Eye (tissue), 1 donor: ENCODE measurements around the gene SLC27A4.

ENCODE experiments used
- DNase-seq: peaks from one replicate; pipeline ENCODE4 v3.0.0-alpha.2; 2015

The SLC27A4 gene

GRCh38 chr9:128369024-128369706, 28.8 kb downstream of the SLC27A4 start:
- DNase-seq = no peak

- no peak for DNase-seq
Observed at GRCh38 chr9:128370367-128370751, 30.0 kb downstream of the SLC27A4 start.

- DNase-seq = peak; percentile 98
Observed at GRCh38 chr9:128370752-128371629, 30.7 kb downstream of the SLC27A4 start, which contains the start of gene URM1. TSS of gene URM1 (plus strand) at chr9:128371374. CDS start at chr9:128371381, 7 bp downstream.

- DNase-seq = no peak
Observed at GRCh38 chr9:128371630-128372117, 31.3 kb downstream of the SLC27A4 start.

GRCh38 chr9:128372188-128372641, 31.9 kb downstream of the SLC27A4 start:
- DNase-seq = no peak

GRCh38 chr9:128372784-128373183, 32.5 kb downstream of the SLC27A4 start:
- DNase-seq = no peak

GRCh38 chr9:128374221-128374675, 33.9 kb downstream of the SLC27A4 start:
- no peak for DNase-seq

- DNase-seq = no peak
Observed at GRCh38 chr9:128375865-128376264, 35.5 kb downstream of the SLC27A4 start.

- no peak for DNase-seq
Observed at GRCh38 chr9:128382261-128382660, 41.9 kb downstream of the SLC27A4 start.

GRCh38 chr9:128383007-128383753, 42.9 kb downstream of the SLC27A4 start:
- peak; percentile 81 for DNase-seq

GRCh38 chr9:128383791-128384190, 43.5 kb downstream of the SLC27A4 start:
- DNase-seq = peak; percentile 22

- DNase-seq = no peak
Observed at GRCh38 chr9:128384801-128385495, 44.6 kb downstream of the SLC27A4 start.

GRCh38 chr9:128385496-128386460, 45.5 kb downstream of the SLC27A4 start:
- peak; percentile 38 for DNase-seq

GRCh38 chr9:128388150-128388549, 47.8 kb downstream of the SLC27A4 start:
- no peak for DNase-seq

GRCh38 chr9:128389395-128390149, 49.2 kb downstream of the SLC27A4 start:
- peak; percentile 15 for DNase-seq

GRCh38 chr9:128390150-128390812, 50.0 kb downstream of the SLC27A4 start:
- no peak for DNase-seq

- DNase-seq = no peak
Observed at GRCh38 chr9:128390813-128391711, 50.7 kb downstream of the SLC27A4 start.

- DNase-seq = no peak
Observed at GRCh38 chr9:128391956-128392301, 51.6 kb downstream of the SLC27A4 start.
